Kidney tubule cell (primary cell): ENCODE measurements around the gene ADAT2.
"Not testable (repeated sequence)": the region's sequence is repeated elsewhere in the genome, so short reads cannot be mapped to it uniquely, and the experiment has no call there.

Source experiments
- DNase-seq: peaks from one replicate; pipeline ENCODE4 v3.0.0-alpha.2; 2018; ENCODE audit warnings: low spot score

The ADAT2 gene

DNA sequence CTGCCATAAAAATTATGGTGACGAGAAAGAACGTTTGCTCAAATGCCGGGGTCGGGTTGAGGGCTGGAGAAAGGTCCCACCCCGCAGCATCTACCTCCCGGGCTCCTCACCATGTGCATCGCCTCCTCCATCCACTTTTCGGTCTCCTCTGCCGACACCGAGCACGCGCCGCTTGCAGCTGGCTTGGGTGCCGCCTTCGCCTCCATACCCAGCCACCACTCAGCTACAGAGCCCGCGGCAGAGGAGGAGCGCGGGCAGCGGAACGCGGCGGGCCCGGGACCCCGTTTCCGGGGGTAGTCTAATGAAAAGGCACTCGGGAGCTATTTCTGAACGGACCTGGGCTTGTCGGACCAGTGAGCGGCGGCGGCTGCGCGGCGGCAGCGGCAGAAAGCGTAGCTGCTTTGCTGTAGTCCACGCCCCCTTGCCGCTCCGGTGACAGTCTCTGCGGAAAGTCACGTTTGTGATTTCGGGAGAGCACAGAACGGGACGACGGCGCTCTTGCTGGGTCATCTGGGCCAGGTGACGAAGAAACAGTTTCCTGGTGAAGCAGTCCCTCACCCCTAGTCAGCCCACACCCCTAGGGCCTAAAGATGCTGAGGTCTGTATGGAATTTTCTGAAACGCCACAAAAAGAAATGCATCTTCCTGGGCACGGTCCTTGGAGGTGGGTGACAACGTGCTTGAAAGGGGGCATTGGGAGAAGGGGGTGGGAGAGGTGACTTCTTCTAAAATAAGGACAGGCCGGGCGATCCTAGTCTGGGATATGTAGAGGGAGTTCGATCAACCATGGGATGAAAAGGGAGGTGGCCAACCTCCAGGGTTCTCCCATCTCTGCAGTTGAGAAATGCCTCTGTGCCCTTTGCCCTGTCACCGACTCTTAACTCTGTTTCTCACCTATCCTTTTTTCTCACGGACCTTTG is at the start of gene ADAT2, which contains the start of gene PEX3:
Gene ADAT2, minus strand, starts transcription at position 243 of the 919 bp plus-strand sequence. Its CDS starts 37 bp downstream, at position 206.
Gene PEX3, plus strand, starts transcription at position 353 of the 919 bp plus-strand sequence. Its CDS starts 238 bp downstream, at position 591.
- peak; percentile 96 for DNase-seq

DNA sequence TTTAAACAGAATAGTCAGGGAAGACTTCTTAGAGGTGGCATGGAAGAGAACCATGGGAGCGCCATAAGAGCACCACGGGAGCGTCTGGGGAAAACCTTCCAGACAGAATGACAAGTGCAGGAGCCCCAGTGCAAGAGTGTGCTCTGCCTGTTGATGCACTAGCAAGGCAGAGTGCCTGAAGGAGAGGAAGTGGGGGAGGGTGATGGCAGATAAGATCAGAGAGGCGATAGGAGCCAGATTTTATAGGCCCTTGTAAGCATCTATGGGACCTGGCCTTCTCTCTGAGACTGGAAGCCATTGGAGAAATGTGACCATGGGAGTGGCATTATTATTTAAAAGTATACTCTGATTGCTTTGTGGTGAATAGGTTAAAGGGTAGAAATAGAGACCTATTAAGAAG is 47.9 kb upstream of the ADAT2 start:
- no peak for DNase-seq

DNA sequence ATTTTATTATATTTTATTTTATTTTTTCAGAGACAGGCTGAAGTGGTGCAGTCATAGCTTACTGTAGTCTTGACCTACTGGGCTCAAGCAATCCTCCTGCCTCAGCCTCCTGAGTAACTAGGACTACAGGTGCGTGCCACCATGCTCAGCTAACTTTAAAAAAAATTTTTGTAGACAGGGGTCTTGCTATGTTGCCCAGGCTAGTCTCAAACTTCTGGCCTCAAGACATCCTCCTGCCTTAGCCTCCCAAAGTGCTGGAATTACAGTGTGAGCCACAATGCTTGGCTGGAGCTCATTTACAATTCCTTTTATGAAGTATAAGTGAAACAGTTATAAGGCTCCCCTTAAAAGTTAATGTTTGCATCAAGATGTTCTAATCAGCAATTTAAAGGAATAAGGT is 46.5 kb upstream of the ADAT2 start:
- no peak for DNase-seq

DNA sequence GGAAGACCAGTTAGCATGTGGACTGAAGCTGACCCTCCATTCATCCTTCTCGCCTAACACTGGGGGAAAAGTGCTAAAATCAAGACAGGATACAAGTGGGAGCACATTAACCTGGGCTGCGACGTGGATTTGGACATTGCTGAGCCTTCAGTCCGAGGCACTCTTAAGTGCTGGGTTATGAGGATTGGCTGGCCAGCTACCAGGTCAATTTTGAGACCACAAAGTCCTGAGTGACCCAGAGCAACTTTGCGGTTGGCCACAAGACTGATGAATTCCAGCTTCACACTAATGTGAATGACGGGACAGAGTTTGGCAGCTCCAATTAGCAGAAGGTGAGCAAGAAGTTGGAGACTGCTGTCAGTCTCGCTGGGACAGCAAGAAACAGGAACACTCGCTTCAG is 40.3 kb upstream of the ADAT2 start:
- DNase-seq: no peak

DNA sequence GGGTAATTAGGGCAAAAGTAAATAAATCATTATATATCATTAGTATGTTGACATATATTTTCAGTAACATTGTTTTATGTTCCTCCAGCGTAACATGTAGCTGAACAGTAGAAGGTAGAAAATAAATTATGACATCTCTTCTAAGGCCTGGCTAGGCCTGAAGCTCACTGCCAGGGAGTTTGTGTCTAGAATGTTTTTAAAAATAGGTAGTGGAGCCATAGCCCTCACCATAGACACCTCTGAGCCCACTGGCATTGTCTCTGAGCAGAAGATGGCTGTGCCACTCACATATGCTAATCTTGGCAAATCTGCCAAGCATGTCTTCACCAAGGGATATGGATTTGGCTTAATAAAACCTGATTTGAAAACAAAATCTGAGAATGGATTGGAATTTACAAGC is 39.7 kb upstream of the ADAT2 start:
- DNase-seq: no peak

DNA sequence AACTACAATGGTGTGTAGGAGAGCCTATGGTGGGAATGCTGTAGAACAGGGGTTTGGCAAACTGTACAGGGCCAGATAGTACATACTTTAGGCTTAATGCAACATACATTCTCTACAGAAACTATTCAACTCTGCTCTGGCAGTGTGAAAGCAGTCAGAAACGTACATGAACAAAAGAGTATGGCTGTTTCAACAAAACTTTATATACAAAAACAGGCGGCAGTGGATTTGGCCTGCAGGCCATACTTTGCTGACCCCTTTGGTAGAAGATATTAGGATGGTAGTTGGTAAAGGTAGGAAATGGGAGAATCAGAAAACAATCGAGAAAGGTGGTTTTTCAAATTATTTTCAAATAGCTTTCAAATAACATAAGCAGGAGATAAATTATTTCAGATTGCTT is 36.3 kb upstream of the ADAT2 start:
- no peak for DNase-seq

DNA sequence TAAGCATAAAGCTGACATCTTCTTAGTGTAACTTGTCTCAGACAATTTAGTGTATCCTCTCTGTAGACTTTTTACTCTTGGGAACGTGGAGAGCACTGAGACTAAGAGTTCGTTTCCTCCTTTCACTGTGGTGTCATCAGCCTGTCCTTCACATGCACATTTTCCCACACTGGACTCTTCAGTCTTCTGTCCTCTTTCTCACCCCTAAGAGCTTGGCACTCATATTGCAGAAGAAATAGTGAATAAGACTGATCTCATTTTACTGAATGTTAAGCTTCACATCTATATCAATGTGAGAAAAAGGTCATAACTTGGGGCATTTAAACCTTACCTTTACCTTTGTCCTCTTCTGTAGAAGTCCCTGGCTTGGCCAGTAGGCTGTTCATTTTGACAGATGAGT is 35.5 kb upstream of the ADAT2 start:
- no peak for DNase-seq

DNA sequence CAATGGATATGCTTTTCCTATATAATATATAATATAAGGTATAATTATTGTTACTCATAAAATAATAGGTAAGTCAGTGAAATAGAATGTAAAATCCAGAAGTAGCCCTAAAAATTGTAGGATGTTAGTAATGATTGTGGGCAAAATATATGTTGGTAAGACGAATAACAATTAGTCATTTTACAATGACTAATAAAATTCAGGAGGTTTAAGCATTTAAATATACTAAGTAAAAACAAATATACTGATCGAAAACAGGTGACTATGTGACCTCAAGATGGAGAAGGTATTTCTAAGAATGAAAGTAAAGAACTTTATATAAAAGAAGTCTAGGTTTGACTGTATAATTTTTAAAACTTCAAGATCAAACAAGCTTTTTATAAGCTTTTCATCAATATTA is 32.1 kb upstream of the ADAT2 start:
- no peak for DNase-seq

DNA sequence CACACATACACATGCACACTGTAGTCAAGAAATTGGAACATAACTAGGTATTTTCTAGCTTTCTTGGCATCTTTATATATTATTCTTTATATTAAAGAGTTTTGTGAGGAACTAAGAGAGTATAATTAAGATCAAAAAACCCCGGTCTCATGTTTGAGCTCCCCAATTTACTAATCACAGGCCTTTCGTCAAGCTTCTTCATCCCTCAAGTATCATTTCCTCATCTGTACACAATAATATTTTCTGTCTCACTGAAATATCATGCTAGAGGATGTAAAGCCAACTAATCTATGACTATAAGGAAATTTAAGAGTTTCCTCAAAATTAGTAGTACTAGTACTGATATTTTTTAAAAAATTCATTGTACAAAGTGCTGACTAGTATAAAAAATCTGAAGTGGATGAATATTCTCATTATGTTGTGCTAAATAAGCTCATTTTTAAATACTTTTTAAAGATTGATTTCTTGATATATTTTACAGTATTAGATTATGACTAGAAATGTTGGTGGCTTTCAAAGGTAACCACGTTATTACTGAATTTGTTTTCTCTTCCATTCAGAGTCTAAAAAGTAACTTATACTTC is 28.1 kb upstream of the ADAT2 start:
- DNase-seq: no peak

DNA sequence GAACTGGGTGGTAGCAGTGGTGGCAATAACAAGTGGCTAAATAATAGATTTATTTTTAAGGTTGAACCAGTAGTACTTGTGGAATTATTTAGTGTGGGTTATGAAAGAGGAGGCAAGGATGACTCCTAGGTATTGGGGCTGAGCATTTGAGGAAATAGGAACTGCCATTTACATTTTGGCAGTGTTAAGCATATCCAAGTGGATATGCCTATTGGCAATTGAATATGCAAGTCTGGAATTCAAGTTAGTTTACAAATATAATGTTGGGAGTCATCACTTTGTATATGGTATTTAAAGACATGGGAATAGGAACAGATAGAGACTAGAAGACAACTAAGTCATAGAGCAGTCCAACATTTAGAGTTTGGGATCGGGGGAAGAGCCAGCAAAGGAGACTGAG is 26.1 kb upstream of the ADAT2 start:
- DNase-seq: no peak

DNA sequence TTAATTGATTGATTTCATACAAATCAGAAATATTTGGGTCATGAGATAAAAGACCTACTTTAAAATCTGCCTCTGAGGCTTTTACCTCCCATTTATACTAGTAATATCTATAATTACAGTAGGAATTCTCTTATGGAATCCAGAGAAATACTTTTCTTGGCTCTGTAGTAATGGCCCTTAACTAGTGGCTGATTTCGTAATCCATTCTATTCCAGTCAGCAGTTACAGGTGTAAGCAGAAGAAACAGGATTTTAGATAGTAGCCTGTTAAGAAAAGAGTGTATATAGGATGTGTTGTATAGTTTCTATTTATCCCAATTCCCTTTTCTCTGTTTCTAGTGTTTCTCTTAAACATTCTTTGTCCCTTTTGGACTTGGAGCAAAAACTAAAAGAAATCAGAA is 21.3 kb upstream of the ADAT2 start:
- no peak for DNase-seq

DNA sequence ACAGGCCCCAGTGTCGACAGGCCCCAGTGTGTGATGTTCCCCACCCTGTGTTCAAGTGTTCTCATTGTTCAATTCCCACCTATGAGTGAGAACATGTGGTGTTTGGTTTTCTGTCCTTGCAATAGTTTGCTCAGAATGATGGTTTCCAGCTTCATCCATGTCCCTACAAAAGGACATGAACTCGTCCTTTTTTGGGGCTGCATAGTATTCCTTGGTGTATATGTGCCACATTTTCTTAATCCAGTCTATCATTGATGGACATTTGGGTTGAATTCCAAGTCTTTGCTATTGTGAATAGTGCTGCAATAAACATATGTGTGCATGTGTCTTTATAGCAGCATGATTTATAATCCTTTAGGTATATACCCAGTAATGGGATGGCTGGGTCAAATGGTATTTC is 18.3 kb upstream of the ADAT2 start:
- DNase-seq: not testable (repeated sequence)

DNA sequence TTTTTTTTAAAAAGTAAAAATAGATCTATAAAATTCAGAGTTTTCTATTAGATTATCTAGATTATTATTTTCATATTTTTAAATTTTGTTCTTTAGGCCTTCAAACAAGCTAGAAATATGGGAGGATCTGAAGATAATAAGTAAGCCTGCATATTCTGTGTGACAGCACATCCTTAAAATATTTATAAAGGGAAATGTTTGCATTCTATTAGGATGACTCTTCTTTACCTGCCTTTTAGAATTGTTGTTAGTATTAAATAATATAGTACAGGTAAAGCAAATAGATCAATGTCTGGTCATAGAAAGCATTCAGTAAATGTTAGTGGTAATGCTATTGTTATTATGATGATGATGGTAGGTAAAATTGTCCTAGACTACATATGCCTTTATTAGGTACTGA is 17.5 kb upstream of the ADAT2 start:
- peak; percentile 52 for DNase-seq

DNA sequence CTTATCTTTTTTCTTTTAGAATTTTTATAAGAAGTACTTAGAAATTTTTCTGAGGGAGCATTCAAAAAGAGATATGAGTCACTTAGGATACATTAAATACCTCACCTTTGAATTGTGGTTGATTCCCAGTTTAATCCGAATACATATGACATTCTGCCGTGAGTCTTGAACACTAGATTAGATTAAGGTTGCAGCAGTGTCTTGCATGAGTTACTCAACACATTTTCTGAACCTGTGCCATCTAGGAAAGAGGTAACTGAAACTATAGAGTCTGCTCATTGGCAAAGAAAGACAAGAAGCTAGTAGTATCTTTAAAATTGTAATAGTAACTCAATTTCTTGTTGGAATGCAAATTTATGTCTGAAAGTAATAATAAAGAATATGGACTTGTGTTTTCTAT is 15.1 kb upstream of the ADAT2 start:
- DNase-seq: peak; percentile 3

DNA sequence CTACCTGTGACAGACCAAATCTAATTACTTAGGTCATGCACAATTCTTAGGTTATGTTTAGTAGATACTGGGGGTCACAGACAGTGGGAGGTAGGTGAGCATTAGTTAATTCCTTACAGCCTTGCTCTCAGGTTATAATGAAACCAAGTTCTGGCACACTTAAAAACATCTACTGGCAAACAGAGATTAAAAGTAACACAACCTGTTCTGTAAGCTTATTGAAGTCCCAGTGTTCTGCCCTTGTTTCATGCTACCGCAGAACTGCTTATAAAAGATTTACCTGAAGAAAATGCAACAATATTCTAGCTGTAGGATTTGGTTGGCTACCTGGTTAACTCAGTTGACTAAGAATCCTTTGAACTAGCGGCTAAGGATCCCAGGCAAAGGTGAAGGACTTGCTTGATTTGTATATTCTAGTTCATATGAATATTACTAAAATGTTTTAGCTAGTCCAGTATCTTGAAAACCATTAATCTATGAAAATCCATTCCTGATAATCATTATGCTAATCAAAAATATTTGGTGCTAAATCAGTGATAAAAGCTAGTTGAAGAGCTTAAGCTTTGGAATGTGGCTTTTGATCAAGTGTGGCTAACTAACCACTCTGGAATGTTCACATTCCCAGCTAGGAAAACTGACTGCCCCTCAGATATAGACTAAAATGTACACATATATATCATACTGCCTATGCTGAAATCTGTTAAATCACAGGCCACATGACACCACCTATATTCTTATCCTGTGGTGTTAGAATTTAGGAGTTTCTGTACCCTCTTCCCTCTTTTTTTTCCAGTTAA is 7.3 kb upstream of the ADAT2 start:
- peak; percentile 46 for DNase-seq

DNA sequence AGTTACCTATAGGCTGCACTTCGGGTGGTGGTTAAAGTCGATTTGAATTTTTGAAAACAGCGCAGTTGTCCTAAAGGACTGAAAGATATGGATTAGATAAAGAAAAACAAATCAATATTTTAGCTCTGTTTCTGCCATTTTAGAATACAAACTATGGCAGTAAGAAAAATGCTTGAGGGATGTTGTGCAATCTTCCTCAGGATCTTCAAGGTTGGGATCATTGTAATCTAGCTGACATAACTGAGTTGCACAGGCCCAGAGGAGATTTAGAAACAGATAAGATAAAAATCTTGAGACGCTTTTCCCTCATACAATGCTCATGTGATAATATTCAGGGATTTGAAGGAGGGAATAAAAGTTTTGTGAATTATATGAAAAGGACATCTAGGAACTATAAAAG is 1.0 kb upstream of the ADAT2 start:
- peak; percentile 7 for DNase-seq

DNA sequence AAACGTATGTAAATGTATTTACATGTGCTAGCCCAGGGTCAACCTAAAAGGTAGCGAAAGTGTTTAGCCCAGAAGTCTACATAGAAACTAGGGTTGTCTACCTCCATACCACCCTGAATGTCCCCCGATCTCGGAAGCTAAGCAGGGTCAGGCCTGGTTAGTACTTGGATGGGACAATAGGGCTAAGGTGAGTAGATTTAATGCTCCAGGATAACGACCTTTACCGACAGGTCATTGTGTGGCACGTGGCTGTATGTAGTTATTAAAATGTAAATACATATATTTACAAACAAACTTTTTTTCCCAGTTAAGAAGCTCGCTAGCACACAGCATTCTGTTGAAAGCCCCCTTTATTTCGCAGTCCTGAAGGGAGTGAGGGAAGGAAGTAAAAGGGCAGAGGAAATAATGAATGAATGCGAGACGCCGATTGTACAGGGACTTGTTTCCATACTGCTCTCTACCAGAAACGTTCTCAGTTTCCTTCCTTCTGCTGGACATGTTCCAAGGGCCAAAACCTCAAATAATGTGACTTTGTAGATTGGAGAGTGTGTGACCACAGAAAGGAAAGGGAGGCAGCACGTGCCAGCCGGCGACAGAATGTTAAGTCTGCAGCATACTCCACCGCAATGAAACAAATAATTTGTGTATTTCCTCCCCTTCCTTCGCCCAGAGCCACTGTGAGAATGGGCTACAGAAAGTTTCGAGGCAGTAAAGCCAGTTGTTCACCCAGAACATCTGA is 612 bp downstream of the ADAT2 start:
- DNase-seq: peak; percentile 39

DNA sequence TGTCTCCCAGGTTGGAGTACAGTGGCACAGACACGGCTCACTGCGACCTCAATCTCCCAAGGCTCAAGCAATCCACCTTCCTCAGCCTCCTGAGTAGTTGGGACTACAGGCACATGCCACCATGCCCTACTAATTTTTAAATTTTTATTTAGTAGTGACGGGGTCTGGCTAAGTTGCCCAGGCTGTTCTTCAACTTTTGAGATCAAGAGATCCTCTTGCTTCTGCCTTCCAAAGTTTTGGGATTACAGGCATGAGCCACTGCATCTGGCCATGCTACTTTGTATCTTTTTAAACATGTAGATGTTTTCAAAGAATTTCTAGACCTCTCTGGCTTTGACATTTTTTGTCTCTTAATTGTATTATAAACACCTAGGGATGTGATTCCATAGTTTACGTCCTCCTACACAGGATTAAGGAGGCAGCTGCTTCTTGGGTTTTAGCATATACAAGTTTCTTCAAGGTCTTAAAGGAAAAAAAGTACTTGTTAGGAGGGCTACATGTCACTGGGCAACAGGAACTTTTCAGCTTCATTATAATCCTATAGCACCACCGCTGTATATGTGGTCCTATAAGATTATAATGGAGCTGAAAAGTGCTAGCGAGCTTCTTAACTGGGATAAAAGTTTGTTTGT is 1.3 kb downstream of the ADAT2 start:
- DNase-seq: no peak

DNA sequence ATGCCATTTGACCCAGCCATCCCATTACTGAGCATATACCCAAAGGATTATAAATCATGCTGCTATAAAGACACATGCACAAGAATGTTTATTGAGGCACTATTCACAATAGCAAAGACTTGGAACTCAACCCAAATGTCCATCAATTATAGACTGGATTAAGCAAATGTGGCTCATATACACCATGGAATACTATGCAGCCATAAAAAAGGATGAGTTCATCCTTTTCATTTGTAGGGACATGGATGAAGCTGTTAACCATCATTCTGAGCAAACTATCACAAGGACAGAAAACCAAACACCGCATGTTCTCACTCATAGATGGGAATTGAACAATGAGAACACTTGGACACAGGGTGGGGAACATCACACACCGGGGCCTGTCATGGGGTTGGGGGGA is 2.6 kb downstream of the ADAT2 start:
- DNase-seq: not testable (repeated sequence)

DNA sequence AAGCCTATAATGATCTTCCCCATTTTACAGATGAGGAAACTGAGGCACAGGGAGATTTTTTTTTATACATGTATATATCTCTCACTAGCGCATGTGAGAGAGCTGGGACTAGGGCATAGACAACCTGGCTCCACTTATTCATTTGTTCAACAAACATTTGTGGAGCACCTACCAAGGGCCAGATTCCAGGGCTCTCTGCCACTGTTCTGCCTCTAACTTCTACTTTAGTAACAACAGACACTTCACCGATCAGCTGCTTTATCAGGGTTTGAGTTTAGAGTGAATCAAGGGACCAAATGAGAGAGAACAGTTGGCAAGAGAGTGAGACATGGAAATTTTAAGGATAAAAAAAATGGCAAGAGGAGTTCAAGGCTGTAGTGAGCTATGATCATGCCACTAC is 7.4 kb downstream of the ADAT2 start:
- no peak for DNase-seq
